Measurements from ENCODE around the gene SUCLG1. TPM values are rescaled to one million over a fixed set of nuclear protein-coding genes. Genes with fewer than 3 reads are reported as not detected.

SUCLG1 gene
- polyA plus RNA-seq, 3 donors from 2014 or later = 99.2 to 125 (median 105) TPM

DNA sequence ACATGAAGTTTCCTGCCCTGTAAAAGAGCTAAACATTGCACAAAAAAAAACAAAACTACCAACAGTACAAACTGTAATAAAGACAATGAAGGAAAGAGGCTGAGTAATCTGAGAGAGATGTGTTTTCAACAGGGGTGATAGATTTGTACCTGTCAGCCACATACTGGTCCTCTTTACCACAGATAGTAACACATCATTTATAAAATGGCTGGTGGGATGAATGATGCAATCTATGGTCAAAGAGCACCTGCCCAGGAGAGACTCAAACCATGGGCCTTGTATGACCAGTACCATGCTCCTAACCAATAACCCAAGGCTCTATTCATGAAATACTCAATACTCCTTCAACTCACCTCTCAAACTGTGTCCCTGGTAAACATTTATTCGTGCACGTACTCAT is 4.5 kb downstream of the SUCLG1 start:
- peak overlapping the region in 1 of 6 donors; percentile 56 for H3K27ac Mint-ChIP-seq
- no peak overlapping the region for H3K4me3 Mint-ChIP-seq
- no peaks in the 10 kb centered on the region for H3K9me3 Mint-ChIP-seq
- H3K36me3 Mint-ChIP-seq = no peaks in the 10 kb centered on the region
- DNase-seq = no peak
- peaks cover 63 to 85% of the 10 kb centered on the region in 2 donors for H3K4me1 Mint-ChIP-seq
- H3K27me3 Mint-ChIP-seq (ENCODE audit: low read depth in 3 of 3) = peaks cover 4 to 8% (median 5%) of the 10 kb centered on the region in 3 donors

DNA sequence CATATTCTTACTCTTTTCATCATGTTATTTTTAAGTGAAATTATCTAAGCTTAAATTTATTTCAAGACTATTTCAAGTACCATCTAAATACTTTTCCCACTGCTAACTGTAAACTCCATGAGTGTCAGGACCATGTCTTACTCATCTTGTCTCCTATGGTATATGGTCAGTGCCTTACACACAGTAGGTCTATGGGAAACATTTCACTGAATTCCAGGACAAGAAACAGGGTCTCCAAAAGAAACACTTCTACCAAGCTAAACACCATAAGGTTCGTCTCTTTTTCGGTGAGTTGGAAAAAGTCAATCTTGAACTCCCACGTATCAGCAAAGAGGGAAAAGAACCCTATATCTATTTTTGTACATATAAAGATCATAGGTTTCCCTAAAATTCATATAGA is 6.5 kb downstream of the SUCLG1 start:
- Mint-ChIP-seq H3K36me3 (no peaks in the 10 kb centered on the region), H3K9me3 (no peaks in the 10 kb centered on the region), H3K4me1 (peaks cover 48 to 67% of the 10 kb centered on the region in 2 donors), H3K4me3 (no peak overlapping the region), H3K27ac (no peak overlapping the region), H3K27me3 (ENCODE audit: low read depth in 3 of 3) (peaks cover 0 to 2% (median 0%) of the 10 kb centered on the region in 3 donors)
- DNase-seq = no peak

DNA sequence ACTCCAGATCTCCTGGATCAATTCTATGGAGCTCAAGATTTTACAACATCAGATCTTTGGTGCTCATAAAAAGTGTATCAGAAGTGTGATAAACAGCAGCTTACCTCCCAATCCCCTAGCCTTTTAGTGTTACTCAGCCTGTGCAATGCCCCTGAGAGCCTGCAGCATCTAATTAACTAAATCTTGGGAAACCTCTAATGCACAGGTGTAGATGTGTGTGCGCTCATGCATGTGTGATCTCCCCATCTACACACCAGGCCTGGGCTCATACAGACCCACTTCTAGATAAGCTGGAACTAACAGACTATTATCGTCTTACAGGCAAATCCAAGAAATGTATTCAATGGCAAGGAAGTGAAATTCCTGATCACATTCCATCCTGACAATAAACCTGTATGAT is 7.5 kb downstream of the SUCLG1 start:
- H3K36me3 Mint-ChIP-seq = no peaks in the 10 kb centered on the region
- H3K27me3 Mint-ChIP-seq (ENCODE audit: low read depth in 3 of 3) = no peaks in the 10 kb centered on the region
- no peak overlapping the region for H3K27ac Mint-ChIP-seq
- peaks cover 37 to 56% of the 10 kb centered on the region in 2 donors for H3K4me1 Mint-ChIP-seq
- H3K9me3 Mint-ChIP-seq = no peaks in the 10 kb centered on the region
- no peak overlapping the region for H3K4me3 Mint-ChIP-seq
- no peak for DNase-seq

DNA sequence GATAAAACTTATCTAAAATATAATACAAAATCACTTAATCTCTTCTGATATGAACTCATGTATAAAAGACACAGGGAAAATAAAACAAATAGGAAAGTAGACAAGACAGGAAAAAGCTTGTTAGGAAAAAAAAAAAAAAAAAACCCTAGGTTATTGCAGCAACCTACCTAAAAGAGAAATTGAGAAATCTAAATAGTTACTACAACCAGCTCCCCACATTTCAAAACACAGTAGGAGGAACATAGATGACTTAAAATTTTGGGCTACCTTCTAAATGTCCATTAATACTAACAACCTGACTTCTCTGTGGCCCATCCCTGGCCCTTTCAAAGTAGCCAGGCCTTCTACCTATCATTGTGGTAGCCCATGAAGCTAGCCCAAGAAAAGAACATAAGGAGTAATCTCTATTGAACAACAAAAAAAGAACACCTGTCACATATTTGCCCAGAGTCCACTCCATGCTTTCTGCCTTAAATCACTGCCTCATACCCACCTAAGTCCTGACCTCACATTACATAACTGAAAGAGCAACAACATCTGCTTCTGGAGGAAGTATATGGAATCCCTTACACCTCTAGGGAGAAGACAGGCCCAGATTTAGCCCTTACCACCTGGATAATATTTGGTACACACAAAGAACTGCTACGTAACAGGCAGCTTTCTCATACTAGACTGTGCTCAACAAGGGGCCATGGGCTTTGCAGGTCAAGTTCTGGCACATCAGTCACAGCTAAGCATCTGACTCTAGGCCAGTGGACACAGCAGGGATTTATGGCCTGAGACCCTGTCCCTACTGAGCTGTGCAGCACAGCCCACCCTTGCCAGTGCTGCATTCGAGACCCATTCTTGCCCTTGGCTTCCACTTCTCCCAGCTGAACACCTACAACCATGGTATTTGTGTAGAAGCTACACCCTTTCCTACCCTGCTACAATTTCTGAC is 8.5 kb downstream of the SUCLG1 start:
- Mint-ChIP-seq H3K4me3 (no peak overlapping the region), H3K36me3 (peaks cover 6 to 10% (median 7%) of the 10 kb centered on the region in 3 donors)

DNA sequence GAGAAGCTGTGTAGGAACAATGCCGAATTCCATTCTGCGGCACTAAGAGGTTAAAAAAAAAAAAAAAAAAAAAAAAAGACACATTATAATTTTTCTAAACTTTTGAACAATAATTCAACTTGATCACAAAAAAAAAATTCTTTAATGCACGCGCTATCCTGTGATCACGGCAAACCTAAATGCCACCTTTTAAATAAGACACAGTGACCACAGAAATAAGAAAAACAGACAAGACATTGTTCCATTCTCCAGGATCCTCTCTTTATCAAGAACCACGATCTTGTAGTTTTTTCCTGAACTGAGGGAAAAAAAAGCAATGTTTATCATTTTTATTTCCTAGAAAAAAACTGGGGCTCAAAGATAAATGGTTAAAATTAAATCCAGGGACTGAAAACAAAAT is 9.4 kb downstream of the SUCLG1 start:
- no peaks in the 10 kb centered on the region for H3K9me3 Mint-ChIP-seq
- H3K4me3 Mint-ChIP-seq = no peak overlapping the region
- DNase-seq = no peak
- peaks cover 28 to 43% of the 10 kb centered on the region in 2 donors for H3K4me1 Mint-ChIP-seq
- no peak overlapping the region for H3K27ac Mint-ChIP-seq
- no peaks in the 10 kb centered on the region for H3K27me3 Mint-ChIP-seq (ENCODE audit: low read depth in 3 of 3)
- peaks cover 11 to 18% (median 12%) of the 10 kb centered on the region in 3 donors for H3K36me3 Mint-ChIP-seq

More for the DNA sequence above, 8.5 kb downstream of the SUCLG1 start:
- Mint-ChIP-seq H3K27ac (peak overlapping the region in 2 of 6 donors; percentile 12 to 15), H3K27me3 (ENCODE audit: low read depth in 3 of 3) (no peaks in the 10 kb centered on the region), H3K9me3 (no peaks in the 10 kb centered on the region), H3K4me1 (peaks cover 29 to 47% of the 10 kb centered on the region in 2 donors)
- no peak for DNase-seq

DNA sequence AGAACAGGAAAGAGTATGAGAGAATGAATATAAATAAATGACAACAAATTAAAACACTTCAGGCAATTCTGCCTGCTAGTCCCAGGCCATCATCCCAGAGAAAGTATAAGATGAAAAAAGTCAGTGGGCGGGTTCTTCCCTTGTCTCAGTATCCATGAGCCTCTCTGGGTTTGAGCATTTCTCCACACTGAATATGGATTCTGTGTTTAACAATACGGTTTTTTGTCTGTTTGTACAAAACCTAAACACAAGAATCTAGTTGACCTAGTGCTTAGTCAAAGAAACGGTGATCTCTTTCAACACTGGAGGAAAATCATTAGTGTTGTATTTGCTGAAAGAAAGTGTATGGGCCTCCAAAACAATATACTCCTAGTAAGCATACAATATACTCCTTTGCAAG is 10.0 kb downstream of the SUCLG1 start:
- DNase-seq = no peak
- Mint-ChIP-seq H3K4me1 (peaks cover 23 to 37% of the 10 kb centered on the region in 2 donors), H3K4me3 (no peak overlapping the region), H3K27ac (no peak overlapping the region), H3K27me3 (ENCODE audit: low read depth in 3 of 3) (no peaks in the 10 kb centered on the region), H3K36me3 (peaks cover 13 to 22% (median 13%) of the 10 kb centered on the region in 3 donors), H3K9me3 (no peaks in the 10 kb centered on the region)

DNA sequence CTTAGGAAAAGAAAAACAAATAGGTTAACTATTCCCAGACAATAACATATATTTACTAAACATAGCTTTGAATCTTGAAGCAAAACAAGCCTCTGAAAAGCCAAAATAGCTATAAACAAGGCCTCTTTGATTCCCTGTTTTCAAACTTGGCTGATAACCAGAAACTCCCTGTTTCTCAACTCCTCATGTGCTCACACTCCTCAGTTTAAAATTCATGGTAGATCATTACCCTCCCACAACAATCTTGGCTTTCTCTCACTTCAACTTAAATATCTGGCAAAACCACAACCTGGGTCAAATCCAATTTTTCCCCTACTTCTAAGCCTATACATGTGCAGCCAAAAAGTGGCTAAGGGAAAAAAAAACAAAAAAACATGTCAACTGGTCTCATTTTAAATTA is 15.6 kb downstream of the SUCLG1 start:
- H3K4me3 Mint-ChIP-seq = no peak overlapping the region

DNA sequence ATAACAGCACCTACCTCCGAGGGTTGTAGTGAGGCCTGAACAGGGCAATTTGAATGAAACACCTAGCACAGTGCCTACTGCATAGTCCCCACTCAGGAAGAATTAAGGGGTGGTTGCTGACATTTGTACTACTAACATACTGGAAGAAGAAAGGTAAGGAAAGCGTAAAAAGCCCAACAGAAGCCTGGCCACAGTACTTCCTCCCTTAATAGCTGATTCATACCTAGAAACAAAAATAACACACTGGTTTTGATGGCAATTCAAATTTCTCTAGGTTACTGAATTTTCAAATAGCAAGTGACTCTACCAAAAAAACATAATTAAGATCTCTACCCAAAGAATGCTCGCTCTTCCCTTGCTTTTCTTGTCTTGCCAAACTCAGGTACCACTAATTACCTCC is 16.2 kb downstream of the SUCLG1 start:
- peaks cover 0 to 2% of the 10 kb centered on the region in 2 donors for H3K4me1 Mint-ChIP-seq
- no peak overlapping the region for H3K4me3 Mint-ChIP-seq
- no peak for DNase-seq
- no peaks in the 10 kb centered on the region for H3K9me3 Mint-ChIP-seq
- H3K27ac Mint-ChIP-seq = peak overlapping the region in 2 of 6 donors; percentile 42 to 44
- H3K27me3 Mint-ChIP-seq (ENCODE audit: low read depth in 3 of 3) = peaks cover 0 to 2% (median 0%) of the 10 kb centered on the region in 3 donors
- peaks cover 22 to 68% (median 48%) of the 10 kb centered on the region in 3 donors for H3K36me3 Mint-ChIP-seq

More for the DNA sequence above, 15.6 kb downstream of the SUCLG1 start:
- peaks cover 21 to 63% (median 42%) of the 10 kb centered on the region in 3 donors for H3K36me3 Mint-ChIP-seq
- peak overlapping the region in 2 of 6 donors; percentile 1 to 49 for H3K27ac Mint-ChIP-seq
- peaks cover 0 to 2% (median 0%) of the 10 kb centered on the region in 3 donors for H3K27me3 Mint-ChIP-seq (ENCODE audit: low read depth in 3 of 3)
- H3K9me3 Mint-ChIP-seq = no peaks in the 10 kb centered on the region
- peaks cover 0 to 3% of the 10 kb centered on the region in 2 donors for H3K4me1 Mint-ChIP-seq
- no peak for DNase-seq

DNA sequence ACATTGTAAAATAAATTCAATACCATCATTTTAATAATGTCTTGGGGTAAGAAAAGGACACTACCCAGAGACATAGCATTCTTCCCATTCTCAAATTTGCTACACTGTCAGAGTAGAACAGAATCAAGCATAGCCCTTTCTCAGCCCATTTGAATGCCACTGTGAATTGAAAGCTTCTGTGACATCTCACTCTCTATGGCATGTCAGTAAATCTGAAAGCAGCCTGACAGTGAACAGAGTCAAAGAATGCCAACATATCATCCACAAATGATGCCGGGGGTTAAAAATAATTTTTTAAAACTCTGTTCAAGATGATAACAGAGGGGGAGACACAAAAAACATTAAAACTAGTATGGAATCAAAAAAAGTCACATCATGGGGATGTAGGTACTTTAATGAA is 17.6 kb downstream of the SUCLG1 start:
- Mint-ChIP-seq H3K4me1 (peaks cover 0 to 1% of the 10 kb centered on the region in 2 donors), H3K36me3 (peaks cover 24 to 77% (median 50%) of the 10 kb centered on the region in 3 donors), H3K4me3 (no peak overlapping the region), H3K27me3 (ENCODE audit: low read depth in 3 of 3) (peaks cover 0 to 2% (median 0%) of the 10 kb centered on the region in 3 donors), H3K9me3 (no peaks in the 10 kb centered on the region), H3K27ac (no peak overlapping the region)
- no peak for DNase-seq

DNA sequence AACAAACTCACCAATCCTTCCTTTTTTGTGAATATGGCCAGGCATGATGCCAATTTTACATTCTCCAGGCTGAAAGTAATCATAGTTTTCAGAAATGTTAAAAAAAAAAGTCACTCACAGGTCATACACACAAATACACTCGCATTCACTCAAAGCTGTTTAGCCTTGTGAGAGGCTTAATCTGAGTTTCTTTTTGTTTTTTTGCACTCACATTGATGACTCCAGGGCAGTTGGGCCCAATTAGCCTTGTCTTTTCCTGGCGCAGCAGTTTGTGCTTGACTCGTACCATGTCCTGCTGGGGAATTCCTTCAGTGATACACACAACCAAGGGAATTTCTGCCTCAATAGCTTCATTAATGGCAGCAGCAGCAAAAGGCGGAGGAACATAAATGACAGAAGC is 18.0 kb downstream of the SUCLG1 start:
- Mint-ChIP-seq H3K9me3 (no peaks in the 10 kb centered on the region), H3K27ac (no peak overlapping the region), H3K4me1 (peaks cover 0 to 1% of the 10 kb centered on the region in 2 donors), H3K27me3 (ENCODE audit: low read depth in 3 of 3) (peaks cover 0 to 2% (median 0%) of the 10 kb centered on the region in 3 donors), H3K36me3 (peaks cover 23 to 73% (median 49%) of the 10 kb centered on the region in 3 donors), H3K4me3 (no peak overlapping the region)
- no peak for DNase-seq

DNA sequence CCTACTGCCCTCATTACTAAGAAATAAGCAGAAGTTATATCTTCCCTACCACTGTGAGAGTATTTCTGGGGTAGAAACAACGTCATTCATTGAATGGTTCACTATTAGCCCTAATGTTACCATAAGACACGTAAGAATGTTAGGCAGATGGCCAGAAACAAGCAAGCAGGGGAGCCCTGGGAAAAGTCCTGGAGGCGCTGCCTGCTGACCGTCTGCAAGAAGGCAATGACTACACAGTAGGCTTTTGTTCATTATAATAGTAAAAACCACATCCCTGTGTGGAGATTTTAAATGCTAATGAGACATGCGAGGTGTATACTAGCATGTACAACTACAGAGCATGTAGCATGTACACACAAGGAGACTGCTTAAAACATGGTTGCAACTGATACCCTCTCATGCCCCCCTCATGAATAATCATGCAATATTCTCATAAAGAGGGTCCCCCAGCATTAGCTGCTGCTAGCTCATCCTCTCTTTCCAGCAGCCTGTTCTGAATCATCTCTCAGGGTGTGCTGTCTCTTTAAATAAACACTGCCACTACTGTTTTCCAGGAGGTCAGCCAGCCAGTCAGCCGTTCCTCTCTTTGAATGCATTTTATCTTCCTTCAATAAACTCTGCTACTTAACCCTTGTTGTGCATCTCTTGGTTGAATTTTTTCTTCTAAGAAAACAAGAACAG is 23.6 kb downstream of the SUCLG1 start:
- Mint-ChIP-seq H3K27ac (no peak overlapping the region), H3K4me1 (no peaks in the 10 kb centered on the region), H3K36me3 (peaks cover 19 to 61% (median 40%) of the 10 kb centered on the region in 3 donors)

DNA sequence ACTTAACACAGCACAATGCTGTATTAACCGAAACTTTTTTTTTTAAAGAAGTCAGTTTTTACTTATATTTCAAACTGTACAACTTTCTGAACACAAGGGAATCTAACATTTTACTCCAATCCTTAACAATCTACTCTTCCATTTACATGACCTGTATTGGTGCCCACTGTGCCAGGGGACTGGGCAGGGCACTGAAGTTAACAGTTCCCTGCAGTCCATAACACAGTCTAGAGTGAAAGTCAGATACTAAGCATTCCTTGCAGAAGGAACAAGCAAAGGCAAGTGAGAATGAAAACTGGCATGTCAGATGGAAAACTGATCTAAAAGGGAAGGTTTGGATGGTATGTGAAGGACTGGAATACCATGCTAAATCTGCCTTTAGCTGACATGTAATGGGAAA is 29.8 kb downstream of the SUCLG1 start:
- DNase-seq = no peak
- Mint-ChIP-seq H3K4me1 (peaks cover 3 to 13% of the 10 kb centered on the region in 2 donors), H3K27ac (no peak overlapping the region), H3K36me3 (peaks cover 37 to 53% (median 41%) of the 10 kb centered on the region in 3 donors), H3K27me3 (ENCODE audit: low read depth in 3 of 3) (no peaks in the 10 kb centered on the region), H3K4me3 (no peak overlapping the region), H3K9me3 (no peaks in the 10 kb centered on the region)

More for the DNA sequence above, 23.6 kb downstream of the SUCLG1 start:
- Mint-ChIP-seq H3K27me3 (ENCODE audit: low read depth in 3 of 3) (peaks cover 0 to 2% (median 0%) of the 10 kb centered on the region in 3 donors), H3K9me3 (no peaks in the 10 kb centered on the region), H3K4me3 (no peak overlapping the region)
- DNase-seq = no peak

DNA sequence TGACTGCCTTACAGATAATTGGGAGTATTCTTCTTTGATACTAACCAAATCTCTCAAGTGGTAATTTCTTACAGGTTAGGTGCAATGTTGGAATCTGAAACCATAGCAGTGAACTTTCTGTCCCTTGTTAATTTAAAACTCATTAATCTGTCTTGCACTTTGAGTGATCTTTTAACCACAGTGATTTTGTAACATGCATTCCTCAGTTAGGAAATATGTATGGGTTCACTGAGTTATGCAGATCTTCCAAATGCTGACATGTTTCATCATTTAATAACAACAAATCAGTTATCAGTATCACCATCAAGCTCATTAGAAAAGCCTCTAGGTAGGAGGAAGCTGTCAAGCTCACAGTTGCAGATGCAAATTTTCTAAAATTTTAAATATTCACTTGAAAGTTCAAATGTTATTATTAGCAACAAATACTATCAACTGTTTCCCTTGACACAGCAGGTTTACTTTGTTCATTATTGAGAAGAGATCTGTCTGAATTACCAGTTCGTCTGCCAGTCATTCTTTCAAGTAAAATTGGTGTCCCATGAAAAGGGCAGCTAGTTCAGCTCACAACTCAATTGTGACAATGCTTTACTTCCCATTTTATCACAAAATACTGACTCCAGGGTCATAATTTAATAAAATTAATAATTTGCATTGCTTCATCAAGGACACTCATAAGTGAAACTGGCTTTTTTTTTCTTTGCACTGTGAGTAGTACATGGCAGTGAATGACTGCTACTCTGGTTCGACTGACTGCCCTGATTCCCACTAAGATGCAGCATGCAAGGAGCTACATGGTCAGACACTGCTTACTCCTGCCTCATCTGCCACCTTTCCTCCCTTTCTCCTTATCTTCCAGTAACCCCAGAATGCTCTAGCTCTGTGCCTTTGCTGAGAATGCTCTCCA is 31.6 kb downstream of the SUCLG1 start:
- Mint-ChIP-seq H3K4me1 (peaks cover 3 to 13% of the 10 kb centered on the region in 2 donors), H3K4me3 (no peak overlapping the region), H3K9me3 (no peaks in the 10 kb centered on the region), H3K36me3 (peaks cover 39 to 63% (median 50%) of the 10 kb centered on the region in 3 donors), H3K27ac (peak overlapping the region in 5 of 6 donors; percentile 39 to 80 (median 57)), H3K27me3 (ENCODE audit: low read depth in 3 of 3) (no peaks in the 10 kb centered on the region)
- no peak for DNase-seq

All from immature natural killer cell (primary cell).